SH-SY5Y (cell line): Measurements from ENCODE around the gene TPM1.

Experiments used
- GATA2 ChIP-seq: IDR thresholded peaks from 2 replicates; pipeline ENCODE4 v1.6.1; 2011; ENCODE audit warnings: mild to moderate bottlenecking, low read depth, low read length
- GATA3 ChIP-seq: IDR thresholded peaks from 2 replicates; pipeline ENCODE4 v1.6.1; 2011; ENCODE audit warnings: low read depth, mild to moderate bottlenecking, low read length, moderate library complexity

GRCh38 chr15:63035253-63035652 lies 7.3 kb upstream of the TPM1 start:
- TF ChIP-seq GATA2 (no peak), GATA3 (no peak)
